NOMO-1 (cell line): ENCODE measurements around the gene NLN.
"Not testable (repeated sequence)": the region's sequence is repeated elsewhere in the genome, so short reads cannot be mapped to it uniquely, and the experiment has no call there.

ENCODE experiments used
- DNase-seq, 2 experiments: peaks; one replicate each; lab custom pipeline; 2025; ENCODE audit not compliant: unreplicated experiment in 2 of 2; lab: John Stamatoyannopoulos, UW

Gene NLN

DNA sequence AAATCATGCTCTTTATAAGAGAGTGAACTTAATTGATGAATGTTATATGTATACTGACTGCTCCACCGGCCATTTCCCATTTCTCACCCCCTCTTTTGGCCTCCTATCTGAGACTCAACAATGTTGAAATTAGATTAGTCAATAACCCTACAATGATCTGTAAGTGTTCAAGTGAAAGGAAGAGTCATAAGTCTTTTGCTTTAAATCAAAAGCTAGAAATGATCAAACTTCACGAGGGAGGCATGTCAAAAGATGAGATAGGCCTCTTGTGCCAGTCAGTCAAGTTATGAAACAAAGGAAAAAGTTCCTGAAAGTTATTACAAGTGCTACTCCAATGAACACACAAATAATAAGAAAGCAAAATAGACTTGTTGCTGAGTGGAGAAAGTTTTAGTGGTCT lies 83.1 kb downstream of the NLN start:
- no peak for DNase-seq

DNA sequence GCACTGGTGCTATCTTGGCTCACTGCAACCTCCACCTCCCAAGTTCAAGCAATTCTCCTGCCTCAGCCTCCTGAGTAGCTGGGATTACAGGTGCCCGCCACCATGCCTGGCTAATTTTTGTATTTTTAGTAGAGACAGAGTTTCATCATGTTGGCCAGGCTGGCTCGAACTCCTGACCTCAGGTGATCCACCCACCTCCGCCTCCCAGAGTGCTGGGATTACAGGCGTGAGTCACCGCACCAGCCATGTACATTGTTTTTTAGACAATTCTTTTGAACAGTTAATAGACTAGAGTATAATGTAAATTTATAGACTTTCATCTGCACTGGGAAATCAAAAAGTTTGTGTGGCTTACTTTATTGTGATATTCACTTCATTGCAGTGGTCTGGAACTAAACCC lies 85.5 kb downstream of the NLN start:
- not testable (repeated sequence) for DNase-seq

DNA sequence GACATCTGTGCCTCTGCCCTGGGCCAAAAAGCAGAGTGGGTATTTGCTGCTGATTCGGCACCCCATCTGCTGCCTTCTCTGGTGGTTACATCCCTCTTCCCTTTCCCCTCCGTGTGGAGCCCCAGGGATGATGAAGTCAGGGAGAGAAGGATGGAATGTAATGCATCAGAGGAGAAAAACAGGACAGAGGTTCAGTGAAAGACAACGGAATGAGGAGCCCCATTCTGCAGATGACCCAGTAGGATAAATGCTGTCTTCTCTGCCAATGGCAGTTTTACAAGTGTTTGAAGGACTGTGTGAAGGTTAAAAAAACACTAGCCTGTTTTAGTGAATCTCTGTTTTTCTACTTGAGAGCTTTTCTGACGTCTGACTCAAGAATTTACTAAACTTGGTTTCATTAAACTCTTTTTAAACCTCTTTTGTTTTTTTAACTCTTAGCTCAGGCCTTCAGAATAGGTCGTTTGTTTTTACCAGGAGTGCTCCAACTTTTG lies 86.3 kb downstream of the NLN start:
- DNase-seq, result no peak

DNA sequence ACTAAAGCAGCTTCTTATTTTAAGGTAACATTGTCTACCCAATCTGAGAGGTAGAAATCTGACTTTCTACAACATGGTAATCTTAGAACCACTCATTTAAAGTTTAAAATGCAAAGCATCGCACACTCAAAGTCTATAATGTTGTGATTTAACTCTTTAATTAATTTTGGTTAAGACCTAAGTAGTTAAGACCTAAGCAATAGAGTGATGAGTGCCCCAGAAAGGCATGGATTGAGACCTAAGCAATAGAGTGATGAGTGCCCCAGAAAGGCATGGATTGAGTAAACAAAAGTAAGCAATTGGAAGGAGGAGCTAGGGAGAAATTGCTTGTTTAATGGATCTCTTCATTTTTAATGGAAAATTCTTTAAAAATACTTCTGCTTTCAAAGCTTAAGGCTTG lies 86.8 kb downstream of the NLN start:
- DNase-seq, result no peak

DNA sequence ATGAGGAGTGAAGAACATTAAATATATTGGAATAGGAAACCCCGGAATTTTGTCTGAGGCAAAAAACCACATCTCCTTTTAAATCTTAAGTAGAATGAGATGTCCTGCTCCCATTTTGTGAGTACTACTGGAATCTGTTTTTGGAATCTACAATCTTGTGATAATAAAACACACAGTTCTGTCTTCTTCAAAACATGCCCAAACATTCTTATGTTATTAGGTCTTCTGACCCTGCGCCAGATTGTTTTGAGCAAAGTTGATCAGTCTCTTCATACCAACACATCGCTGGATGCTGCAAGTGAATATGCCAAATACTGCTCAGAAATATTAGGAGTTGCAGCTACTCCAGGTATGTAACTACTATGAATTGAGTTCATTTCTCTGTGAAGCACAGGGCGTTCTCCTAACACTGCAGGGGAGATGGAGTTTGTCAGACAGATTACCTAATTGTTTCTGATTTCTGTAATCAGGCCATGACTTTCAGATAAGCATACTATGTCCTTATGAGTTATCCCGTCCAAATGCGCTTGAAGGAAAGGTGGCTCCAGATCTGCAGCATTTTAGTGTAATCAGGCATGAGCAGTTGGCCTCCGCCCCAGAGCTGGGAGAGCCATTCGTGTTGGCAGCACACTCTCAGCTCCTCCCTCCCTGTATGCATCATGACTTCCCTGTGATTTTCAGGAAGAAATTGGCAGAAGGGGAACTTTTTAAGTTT lies 88.0 kb downstream of the NLN start:
- no peak for DNase-seq

DNA sequence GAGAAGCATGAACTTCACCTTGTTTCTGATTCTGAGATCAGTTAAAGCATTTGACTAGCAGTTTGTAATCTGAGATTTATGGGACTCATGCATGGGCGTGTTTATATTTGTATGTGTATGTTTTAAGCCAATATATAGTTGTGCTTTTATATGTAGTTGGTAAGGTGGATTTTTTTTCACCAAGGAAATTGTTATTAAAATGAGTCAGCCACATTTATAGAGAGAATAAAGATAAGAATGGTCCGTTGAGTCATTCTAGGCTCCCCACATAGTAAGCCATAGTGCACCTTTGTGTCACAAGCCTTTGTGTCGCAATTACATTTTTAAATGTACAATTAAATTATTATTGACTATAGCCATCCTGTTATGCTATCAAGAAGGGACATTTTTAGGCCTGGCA lies 89.0 kb downstream of the NLN start:
- DNase-seq, result no peak

DNA sequence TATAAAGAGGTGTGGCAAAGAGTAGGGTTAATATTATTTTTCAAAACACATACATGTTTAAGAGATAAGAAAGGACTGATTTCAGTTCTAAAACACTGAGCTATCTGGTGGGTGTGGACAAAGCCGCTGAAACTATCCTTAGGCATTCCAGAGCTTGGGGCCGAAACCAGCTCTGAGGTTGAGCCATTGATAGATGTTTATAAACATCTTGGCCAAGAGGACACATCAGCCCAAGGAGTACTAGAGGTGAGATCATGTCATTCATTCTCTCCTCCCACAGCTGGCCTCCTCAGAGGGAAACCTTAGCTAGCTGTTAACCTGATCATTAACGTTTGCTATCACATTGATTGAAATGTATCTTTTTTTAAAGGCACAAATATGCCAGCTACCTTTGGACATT lies 89.9 kb downstream of the NLN start:
- no peak for DNase-seq

DNA sequence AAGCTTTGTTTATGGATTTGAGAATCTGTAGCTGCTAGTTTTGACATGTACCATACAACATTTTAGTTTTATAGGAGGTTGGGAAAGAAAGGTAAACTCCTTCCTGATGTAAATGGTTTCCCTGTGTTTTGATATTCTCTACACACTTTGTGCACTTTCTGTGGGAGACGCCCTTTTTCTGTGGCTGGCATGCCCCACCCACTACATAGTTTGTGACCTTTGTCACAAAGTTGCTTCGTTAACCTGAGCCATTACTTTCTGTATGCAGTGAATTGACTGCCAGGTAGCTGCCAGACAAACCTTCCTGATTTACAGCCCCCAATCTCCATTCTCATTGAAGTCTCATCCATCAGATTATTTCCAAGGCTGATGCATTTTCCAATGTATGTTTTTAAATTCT lies 90.6 kb downstream of the NLN start:
- DNase-seq, result no peak

DNA sequence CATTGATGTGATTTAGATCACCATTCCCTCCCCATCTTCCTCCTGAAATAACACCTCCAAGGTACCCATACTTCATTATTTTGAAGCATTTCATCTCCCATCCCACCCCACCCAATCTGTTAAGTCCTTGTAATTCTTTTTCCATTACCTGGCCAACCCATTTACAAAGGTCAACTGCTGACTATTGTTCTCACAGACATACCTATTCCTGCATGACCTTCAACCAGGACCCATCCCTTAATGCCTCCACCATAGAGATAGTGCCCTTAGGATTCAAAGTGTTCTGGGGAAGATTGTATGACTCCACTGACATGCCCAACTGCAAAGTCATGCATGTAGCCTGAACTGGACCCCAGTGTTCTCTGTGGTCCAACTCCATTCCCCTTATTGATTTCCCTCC lies 91.2 kb downstream of the NLN start:
- no peak for DNase-seq

DNA sequence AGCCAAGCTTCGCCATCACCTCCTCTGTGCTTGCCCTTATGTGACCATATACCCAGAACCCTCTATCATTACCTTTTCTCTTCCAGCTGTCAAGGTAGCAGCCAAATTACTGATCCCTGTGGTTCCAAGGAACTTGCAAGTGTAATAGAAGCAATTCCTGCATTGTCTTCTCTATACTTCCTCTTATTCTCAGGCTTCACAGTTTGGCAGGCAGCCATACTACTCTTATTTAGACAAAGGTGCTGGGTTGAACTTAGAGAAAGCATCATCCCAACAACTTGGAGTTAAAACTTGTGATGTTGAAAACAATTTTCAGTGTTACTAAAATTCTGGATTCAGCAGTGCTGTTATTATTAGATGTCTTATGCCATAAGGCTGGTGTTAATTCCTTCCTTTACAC lies 93.2 kb downstream of the NLN start:
- no peak for DNase-seq

DNA sequence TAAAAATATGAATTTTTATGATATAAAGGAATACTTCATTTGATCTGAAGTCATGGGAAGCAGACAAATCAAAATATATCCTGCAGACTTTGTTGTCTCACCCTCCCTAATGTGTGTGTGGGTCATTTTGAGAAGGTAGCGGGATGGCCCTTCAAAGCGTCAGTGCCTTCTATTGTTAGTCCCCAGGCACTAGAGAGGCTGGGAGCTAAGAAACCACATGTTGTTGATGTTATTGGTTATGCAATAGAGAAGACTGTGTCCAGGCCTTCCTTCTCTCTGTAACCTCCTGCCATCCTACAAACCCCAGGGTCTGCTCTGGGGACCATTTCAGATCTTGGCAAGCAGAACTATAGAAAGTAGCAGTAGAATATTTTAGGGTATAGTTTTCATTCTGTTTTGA lies 94.7 kb downstream of the NLN start:
- DNase-seq, result peak in 1 of 2 experiments; percentile 15

DNA sequence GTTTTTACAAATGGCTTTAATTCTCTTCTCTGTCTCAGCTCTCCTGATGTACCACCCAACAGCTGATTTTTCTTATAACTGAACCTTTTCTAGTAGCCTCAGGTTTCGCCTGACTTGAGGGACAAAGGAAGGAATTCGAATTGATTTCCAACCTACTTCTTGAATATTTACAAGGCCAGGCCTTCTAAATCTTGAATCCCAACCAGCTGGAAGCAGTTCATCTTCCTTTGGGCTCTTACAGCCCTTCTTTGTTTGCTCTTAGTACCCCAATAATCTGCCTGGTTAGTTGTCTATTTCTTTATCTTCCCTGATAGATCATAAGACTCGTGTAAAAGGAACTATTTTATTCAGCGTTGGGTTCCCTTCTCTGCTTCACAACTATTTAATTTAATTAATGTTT lies 95.9 kb downstream of the NLN start:
- DNase-seq, result no peak

DNA sequence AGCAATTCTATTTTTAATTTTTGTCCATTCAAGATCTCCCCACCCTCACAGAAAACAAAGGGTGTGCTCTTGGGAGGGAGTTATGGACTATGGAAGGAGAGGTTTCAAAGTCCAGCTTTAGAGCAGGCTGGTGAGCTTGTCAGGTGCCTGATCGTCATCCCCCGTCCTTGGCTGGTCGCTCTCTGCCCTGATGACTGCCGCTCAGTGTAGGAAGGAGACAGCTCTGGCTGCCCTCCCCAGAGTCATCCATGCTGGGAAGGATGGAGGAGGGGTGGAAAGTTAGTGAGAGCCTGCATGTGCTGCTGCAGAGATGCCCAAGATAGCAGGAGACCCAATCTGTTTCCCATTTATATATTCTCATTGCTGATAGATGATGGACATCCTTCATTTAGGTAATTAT lies 96.6 kb downstream of the NLN start:
- no peak for DNase-seq

DNA sequence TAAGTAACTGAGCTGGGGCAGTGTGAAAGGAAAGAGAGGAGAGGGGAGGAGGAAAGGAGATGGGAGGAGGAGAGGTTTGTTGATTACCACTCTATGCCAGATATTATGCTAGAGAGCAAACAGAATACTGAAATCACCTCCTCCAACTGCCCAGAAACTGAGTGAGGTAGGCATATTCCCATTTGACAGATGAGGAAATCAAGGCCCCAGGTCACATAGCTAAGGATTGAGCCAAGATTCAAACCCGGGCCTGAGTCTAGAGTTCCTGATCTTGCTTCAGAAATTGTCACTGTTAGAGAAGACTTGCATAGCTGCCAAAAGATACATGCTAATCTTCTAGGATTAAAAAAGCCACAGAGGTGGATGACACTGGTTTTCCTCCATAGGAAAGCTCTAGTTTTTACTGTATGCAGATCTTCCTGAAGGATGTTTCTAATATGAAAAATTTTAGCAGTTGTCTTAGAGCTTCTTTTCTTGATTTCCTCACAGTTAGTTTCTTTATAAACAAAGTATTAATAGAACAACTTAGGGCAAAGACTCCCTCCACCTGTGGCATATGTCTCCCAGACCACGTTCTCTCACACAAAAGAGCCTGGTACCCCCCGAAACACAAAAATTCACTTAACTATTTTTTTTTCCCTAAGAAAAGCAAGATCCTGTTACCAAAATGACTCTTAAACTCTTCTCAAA lies 97.4 kb downstream of the NLN start:
- no peak for DNase-seq

DNA sequence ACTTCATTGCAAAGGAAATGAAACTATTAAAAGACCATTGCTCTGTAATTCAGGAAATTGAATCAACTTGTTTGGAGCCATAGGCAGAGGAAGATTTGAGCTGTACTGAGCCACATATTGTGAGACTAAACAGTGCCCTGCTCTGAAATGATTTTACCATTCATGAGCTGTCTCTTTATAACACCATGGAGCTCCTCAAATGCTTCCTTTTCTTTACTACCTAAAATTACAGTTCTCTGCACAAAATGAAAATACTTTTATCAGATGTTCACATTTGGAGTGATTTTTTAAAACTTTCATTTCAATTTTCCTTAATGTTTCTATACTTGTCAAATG lies 97.9 kb downstream of the NLN start:
- DNase-seq, result no peak

DNA sequence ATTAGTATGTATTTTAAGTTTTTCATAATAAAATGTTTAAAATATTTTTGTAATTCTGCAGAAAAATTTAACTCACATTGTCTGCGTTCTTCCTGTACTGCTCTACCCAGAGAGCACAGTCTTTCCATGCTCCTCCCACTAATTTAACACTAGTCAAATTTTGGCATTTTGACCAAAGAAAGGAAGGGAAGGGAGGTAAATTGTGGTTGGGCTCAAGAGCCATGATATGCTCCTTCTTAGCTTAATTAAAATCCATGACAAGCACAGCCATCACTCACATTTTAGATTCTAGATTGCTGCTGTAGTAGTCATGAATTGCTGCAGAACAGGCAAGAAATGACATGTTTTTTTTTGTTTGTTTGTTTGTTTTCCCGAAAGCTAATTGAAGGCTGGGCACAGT lies 98.4 kb downstream of the NLN start:
- DNase-seq, result no peak

DNA sequence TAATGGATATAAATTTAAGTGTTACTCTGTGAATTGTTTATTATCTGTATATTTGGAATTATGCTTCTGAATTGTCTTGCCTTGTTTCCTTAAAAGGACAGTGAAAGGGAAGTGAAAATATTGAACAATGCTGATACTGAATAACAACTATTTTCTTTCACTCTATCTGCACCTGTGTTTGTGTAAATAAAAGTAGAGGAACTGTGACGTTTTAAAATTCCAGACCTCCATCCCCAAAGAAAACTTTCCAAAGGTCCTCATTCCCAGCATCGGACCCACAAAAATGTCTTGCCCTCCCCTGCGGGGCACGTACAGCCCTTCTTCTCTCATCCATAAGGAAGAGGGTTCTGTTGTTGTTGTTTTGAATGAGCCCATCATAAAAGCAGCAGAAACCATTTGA lies 100.0 kb downstream of the NLN start:
- peak in 1 of 2 experiments; percentile 3 for DNase-seq

DNA sequence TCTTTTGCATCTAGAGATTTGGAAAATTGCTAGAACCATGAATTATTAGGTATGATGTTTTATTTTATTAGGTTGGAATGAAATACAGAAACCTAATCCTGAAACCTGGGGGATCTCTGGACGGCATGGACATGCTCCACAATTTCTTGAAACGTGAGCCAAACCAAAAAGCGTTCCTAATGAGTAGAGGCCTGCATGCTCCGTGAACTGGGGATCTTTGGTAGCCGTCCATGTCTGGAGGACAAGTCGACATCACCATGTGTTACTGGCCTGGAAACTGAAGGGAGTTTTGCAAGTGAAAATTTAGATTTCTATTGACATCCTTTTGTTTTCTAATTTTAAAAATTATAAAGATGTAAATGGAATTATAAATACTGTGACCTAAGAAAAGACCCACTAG lies 100.7 kb downstream of the NLN start:
- DNase-seq, result no peak

DNA sequence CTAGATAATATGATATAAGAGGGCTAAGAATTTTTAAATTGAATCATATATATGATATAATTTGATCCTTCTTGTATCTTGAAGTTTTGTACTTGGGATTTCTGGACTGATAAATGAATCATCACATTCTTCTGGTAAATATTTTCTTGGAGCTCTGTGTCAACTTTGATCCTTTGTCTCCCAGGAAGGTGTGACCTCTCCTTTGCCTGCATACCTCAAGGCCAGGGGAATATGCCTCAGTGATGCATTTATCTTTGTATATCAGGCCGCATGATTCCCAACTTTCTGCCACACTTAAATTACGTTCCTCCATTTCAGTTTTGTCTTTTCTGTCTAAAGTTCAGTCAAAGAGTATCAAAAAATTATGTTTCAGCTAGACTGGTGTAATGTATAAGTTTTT lies 101.2 kb downstream of the NLN start:
- no peak for DNase-seq

DNA sequence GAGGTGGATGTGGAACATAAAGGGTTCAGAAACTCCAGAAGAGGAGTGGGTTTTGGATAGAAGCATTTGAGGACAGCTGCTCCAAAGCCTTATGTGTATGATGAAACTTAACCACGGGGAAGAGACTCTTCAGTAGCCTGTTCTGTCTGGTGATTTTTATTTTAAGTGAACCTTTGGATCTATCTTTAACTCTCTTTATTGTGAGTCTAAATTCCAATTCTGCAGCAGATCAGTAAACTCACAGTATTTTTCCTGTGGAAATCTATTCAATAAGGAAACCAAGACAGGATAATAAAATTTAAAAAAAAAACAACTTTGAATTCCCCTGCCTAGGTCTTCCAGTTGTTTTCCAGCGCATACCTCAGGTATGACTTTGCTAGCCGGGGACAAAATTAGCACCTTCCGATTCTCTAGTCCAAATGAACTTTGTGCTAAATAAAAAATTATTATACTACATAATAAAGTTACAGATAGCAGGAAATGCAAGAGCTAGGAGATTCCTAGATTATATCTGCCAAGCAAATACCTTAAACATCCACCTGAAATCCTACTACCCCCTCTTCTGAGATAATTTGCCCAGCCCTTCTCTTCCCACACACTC lies 101.9 kb downstream of the NLN start:
- DNase-seq, result no peak

DNA sequence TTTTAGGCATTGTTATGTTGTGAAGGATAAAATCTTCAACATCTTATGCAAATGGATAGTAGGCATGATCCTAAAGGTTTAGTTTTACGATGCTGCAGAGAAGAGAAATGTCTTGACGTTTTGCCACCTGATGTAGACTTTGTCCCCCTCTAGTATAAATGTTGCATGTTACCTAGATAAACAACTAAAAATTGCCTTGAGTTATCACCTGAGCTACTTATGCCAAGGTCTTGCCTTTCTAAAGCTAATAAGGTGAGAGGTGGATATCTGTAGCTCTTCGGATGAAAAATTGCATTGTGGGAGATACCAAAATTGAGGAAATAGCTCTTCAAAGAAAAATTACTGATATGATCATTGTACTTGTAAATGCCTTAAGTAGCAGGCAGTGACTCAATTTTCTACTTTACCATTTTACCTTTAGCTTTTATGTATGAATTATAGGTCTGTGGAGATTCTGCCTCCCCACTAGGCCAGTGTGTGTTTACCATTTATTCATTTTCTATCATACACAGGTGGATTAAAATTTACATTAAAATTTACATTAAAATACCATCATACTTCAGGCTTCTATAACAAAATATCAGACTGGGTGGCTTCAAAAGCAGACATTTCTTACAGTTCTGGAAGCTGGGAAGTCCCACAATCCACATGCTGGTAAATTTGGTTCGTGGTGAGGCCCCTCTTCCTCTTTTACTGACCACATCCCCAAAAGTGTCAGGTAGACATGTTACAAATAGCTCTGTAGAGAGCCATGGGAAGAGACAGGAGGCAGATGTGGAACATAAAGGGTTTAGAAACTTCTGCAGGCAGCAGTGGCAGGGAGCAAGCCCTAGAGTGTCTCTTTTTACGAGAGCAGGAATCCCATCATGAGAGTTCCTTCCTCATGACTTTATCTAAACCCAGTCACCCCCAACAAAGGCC lies 103.7 kb downstream of the NLN start:
- DNase-seq, result peak; percentile 86 to 96
